ENCODE results near the gene PDZD2. TPM values are rescaled to one million over a fixed set of nuclear protein-coding genes. Genes with fewer than 3 reads are reported as not detected.

PDZD2 gene
- polyA plus RNA-seq, 3 donors = 2.5 to 38.9 (median 12.0) TPM

- 72 to 86% (median 84%) methylated on average over 7 of the region's 7 CpGs for WGBS, 3 donors
- H3K27ac ChIP-seq (ENCODE audit: low read depth, low read length) = no peak overlapping the region
Observed at GRCh38 chr5:31630931-31631330, 8.0 kb upstream of the PDZD2 start.

GRCh38 chr5:31632460-31632859 is 6.5 kb upstream of the PDZD2 start:
- H3K27ac ChIP-seq (ENCODE audit: low read depth, low read length) = no peak overlapping the region
- 73 to 94% (median 87%) methylated on average over 1 of the region's 1 CpG for WGBS, 3 donors

- no peak overlapping the region for H3K27ac ChIP-seq (ENCODE audit: low read depth, low read length)
- whole genome bisulfite sequencing, 3 donors = 30 to 70% (median 61%) methylated on average over 1 of the region's 1 CpG
Observed at GRCh38 chr5:31635446-31635845, 3.5 kb upstream of the PDZD2 start.

GRCh38 chr5:31637851-31638250 is 1.1 kb upstream of the PDZD2 start:
- no peak overlapping the region for H3K27ac ChIP-seq (ENCODE audit: low read depth, low read length)
- WGBS, 3 donors = 90 to 92% (median 90%) methylated on average over 6 of the region's 6 CpGs

GRCh38 chr5:31638345-31638744 is 586 bp upstream of the PDZD2 start:
- H3K27ac ChIP-seq (ENCODE audit: low read depth, low read length) = no peak overlapping the region
- 11 to 14% (median 12%) methylated on average over 9 of the region's 9 CpGs for whole genome bisulfite sequencing, 3 donors

GRCh38 chr5:31639481-31640411 is 815 bp downstream of the PDZD2 start:
- WGBS, 3 donors = 9 to 17% (median 17%) methylated on average over 47 to 50 of the region's 50 CpGs
- H3K27ac ChIP-seq (ENCODE audit: low read depth, low read length) = no peak overlapping the region

- WGBS, 3 donors = 90 to 100% (median 100%) methylated on average over 1 of the region's 1 CpG
- no peak overlapping the region for H3K27ac ChIP-seq (ENCODE audit: low read depth, low read length)
Observed at GRCh38 chr5:31640573-31640972, 1.6 kb downstream of the PDZD2 start.

- no peak overlapping the region for H3K27ac ChIP-seq (ENCODE audit: low read depth, low read length)
- WGBS, 3 donors = 85 to 90% (median 89%) methylated on average over 4 of the region's 4 CpGs
Observed at GRCh38 chr5:31641059-31641458, 2.1 kb downstream of the PDZD2 start.

- no peak overlapping the region for H3K27ac ChIP-seq (ENCODE audit: low read depth, low read length)
- WGBS, 3 donors = 79 to 86% (median 80%) methylated on average over 5 of the region's 5 CpGs
Observed at GRCh38 chr5:31641575-31641974, 2.6 kb downstream of the PDZD2 start.

GRCh38 chr5:31645420-31646081 is 6.6 kb downstream of the PDZD2 start:
- WGBS, 3 donors = 63 to 91% (median 83%) methylated on average over 11 of the region's 11 CpGs
- no peak overlapping the region for H3K27ac ChIP-seq (ENCODE audit: low read depth, low read length)

- 85 to 98% (median 95%) methylated on average over 6 of the region's 6 CpGs for WGBS, 3 donors
- H3K27ac ChIP-seq (ENCODE audit: low read depth, low read length) = no peak overlapping the region
Observed at GRCh38 chr5:31648326-31648725, 9.4 kb downstream of the PDZD2 start.

GRCh38 chr5:31651241-31651640 is 12.3 kb downstream of the PDZD2 start:
- H3K27ac ChIP-seq (ENCODE audit: low read depth, low read length) = no peak overlapping the region
- 80 to 97% (median 92%) methylated on average over 3 of the region's 3 CpGs for WGBS, 3 donors

- 79 to 98% (median 94%) methylated on average over 3 of the region's 3 CpGs for whole genome bisulfite sequencing, 3 donors
Observed at GRCh38 chr5:31655491-31655890, 16.6 kb downstream of the PDZD2 start.

GRCh38 chr5:31656806-31657205 is 17.9 kb downstream of the PDZD2 start:
- H3K27ac ChIP-seq (ENCODE audit: low read depth, low read length) = no peak overlapping the region
- 45 to 76% (median 75%) methylated on average over 4 of the region's 4 CpGs for WGBS, 3 donors

More at GRCh38 chr5:31655491-31655890, 16.6 kb downstream of the PDZD2 start:
- no peak overlapping the region for H3K27ac ChIP-seq (ENCODE audit: low read depth, low read length)

GRCh38 chr5:31657315-31657979 is 18.5 kb downstream of the PDZD2 start:
- no peak overlapping the region for H3K27ac ChIP-seq (ENCODE audit: low read depth, low read length)

GRCh38 chr5:31661257-31661656 is 22.3 kb downstream of the PDZD2 start:
- H3K27ac ChIP-seq (ENCODE audit: low read depth, low read length) = no peak overlapping the region
- WGBS, 3 donors = 57 to 93% (median 87%) methylated on average over 4 of the region's 4 CpGs

More at GRCh38 chr5:31657315-31657979, 18.5 kb downstream of the PDZD2 start:
- 75 to 87% (median 77%) methylated on average over 11 of the region's 11 CpGs for WGBS, 3 donors

GRCh38 chr5:31663519-31663918 is 24.6 kb downstream of the PDZD2 start:
- H3K27ac ChIP-seq (ENCODE audit: low read depth, low read length) = no peak overlapping the region
- WGBS, 3 donors = 53 to 71% (median 65%) methylated on average over 7 of the region's 7 CpGs

- no peak overlapping the region for H3K27ac ChIP-seq (ENCODE audit: low read depth, low read length)
- 74 to 90% (median 86%) methylated on average over 8 of the region's 8 CpGs for WGBS, 3 donors
Observed at GRCh38 chr5:31664566-31664965, 25.6 kb downstream of the PDZD2 start.

- 57 to 84% (median 79%) methylated on average over 9 of the region's 9 CpGs for WGBS, 3 donors
- no peak overlapping the region for H3K27ac ChIP-seq (ENCODE audit: low read depth, low read length)
Observed at GRCh38 chr5:31671339-31671741, 32.4 kb downstream of the PDZD2 start.
